ENCODE results near the gene SIN3B.

SIN3B gene

DNA sequence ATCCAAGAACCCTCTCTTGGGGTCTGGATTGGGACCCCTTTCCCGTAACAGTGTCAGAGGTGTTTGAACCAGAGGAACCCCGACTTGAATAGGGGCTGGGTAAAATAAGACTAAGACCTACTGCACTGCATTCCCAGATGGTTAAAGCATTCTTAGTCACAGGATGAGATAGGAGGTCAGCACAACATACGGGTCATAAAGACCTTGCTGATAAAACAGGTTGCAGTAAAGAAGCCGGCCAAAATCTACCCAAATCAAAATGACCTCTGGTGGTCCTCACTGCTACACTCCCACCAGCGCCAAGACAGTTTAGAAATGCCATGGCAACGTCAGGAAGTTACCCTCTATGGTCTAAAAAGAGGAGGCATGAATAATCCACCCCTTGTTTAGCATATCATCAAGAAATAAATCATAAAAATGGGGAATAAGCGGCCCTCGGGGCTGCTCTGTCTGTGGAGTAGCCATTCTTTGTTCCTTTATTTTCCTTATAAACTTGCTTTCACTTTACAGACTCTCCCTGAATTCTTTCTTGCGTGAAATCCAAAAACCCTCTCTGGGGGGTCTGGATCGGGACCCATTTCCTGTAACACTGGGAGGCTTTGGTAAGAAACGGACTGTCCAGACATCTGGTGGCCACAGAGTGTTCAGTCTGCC lies 4.4 kb upstream of the SIN3B start:
- ChIA-PET CTCF (no interaction called here), POLR2A (no interaction called here)
- TF ChIP-seq, protein P1, sequence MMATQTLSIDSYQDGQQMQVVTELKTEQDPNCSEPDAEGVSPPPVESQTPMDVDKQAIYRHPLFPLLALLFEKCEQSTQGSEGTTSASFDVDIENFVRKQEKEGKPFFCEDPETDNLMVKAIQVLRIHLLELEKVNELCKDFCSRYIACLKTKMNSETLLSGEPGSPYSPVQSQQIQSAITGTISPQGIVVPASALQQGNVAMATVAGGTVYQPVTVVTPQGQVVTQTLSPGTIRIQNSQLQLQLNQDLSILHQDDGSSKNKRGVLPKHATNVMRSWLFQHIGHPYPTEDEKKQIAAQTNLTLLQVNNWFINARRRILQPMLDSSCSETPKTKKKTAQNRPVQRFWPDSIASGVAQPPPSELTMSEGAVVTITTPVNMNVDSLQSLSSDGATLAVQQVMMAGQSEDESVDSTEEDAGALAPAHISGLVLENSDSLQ (IDR thresholded peaks at IDR 0.05) = no peak
- TF ChIP-seq HDGF (IDR thresholded peaks at IDR 0.05; ENCODE audit: borderline replicate concordance) = no peak
- TF ChIP-seq LEF1 (IDR thresholded peaks at IDR 0.05; ENCODE audit: borderline replicate concordance) = no peak
- no peak for TF ChIP-seq FOXK2 (IDR thresholded peaks at IDR 0.05)
- no peak for TF ChIP-seq ARNT (IDR thresholded peaks at IDR 0.05)
- no peak for TF ChIP-seq FOXM1 (IDR thresholded peaks at IDR 0.05; ENCODE audit: borderline replicate concordance)
- no peak for TF ChIP-seq FOXA1 (IDR thresholded peaks at IDR 0.05)
- TF ChIP-seq ZNF384 (IDR thresholded peaks at IDR 0.05) = no peak
- TF ChIP-seq SUZ12 (IDR thresholded peaks at IDR 0.05) = no peak
- no peak for TF ChIP-seq NFRKB (IDR thresholded peaks at IDR 0.05)
- TF ChIP-seq TARDBP (IDR thresholded peaks at IDR 0.05) = no peak
- no peak for TF ChIP-seq ELF4 (IDR thresholded peaks at IDR 0.05)
- TF ChIP-seq CTBP1 (IDR thresholded peaks at IDR 0.05; ENCODE audit: borderline replicate concordance) = no peak
- no peak for TF ChIP-seq SP1 (IDR thresholded peaks at IDR 0.05)
- no peak for DNase-seq (ENCODE audit: extremely low spot score)

DNA sequence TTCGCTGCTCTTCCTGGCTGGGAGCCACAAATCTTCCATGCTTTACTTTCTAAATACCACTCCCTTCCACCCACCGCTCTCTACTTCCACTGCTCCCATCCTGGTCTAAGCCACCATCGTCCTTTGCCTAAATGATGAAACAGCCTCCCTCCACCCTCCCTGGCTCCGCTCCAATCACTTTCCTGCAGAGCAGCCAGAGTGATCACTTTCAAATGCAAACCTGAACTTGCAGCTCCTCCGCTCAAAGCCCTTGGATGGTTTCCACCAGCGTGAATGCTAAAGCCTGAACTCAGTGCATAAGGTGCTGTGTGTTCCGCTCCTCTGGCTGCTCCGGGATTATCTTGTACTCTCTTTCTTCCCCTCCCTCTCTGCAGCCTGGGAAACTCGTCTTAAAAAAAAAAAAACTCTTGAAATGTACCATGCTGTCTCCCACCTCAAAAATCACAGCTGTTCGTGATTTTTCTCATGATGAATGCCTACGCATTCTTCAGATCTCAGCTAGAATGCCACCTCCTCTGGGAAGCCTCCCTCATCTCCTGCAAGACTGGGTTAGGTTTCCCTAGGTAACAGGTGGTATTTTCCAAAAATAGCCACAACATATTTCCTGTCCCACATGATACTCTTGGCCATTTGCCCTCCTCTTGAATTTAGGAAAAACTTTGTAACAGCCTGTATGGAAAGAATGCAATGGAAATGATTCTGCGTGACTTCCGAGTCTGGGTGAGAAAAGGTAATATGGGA lies 3.7 kb upstream of the SIN3B start:
- CTCF ChIA-PET = no interaction called here
- no peak for DNase-seq (ENCODE audit: extremely low spot score)
- POLR2A ChIA-PET = no interaction called here
- TF ChIP-seq FOXM1 (IDR thresholded peaks at IDR 0.05; ENCODE audit: borderline replicate concordance) = no peak
- no peak for TF ChIP-seq ELF4 (IDR thresholded peaks at IDR 0.05)
- TF ChIP-seq LEF1 (IDR thresholded peaks at IDR 0.05; ENCODE audit: borderline replicate concordance) = no peak
- no peak for TF ChIP-seq L3MBTL2 (conservative IDR thresholded peaks at IDR 0.05)
- TF ChIP-seq, protein P1 (IDR thresholded peaks at IDR 0.05) = no peak
- no peak for TF ChIP-seq CTBP1 (IDR thresholded peaks at IDR 0.05; ENCODE audit: borderline replicate concordance)
- no peak for TF ChIP-seq SUZ12 (IDR thresholded peaks at IDR 0.05)
- TF ChIP-seq FOXK2 (IDR thresholded peaks at IDR 0.05) = no peak
- TF ChIP-seq SP1 (IDR thresholded peaks at IDR 0.05) = no peak
- TF ChIP-seq TARDBP (IDR thresholded peaks at IDR 0.05) = no peak
- no peak for TF ChIP-seq FOXA1 (IDR thresholded peaks at IDR 0.05)
- TF ChIP-seq NFRKB (IDR thresholded peaks at IDR 0.05) = no peak
- TF ChIP-seq ARNT (IDR thresholded peaks at IDR 0.05) = no peak
- no peak for TF ChIP-seq BHLHE40 (IDR thresholded peaks at IDR 0.05; ENCODE audit: borderline replicate concordance)
- TF ChIP-seq ZNF384 (IDR thresholded peaks at IDR 0.05) = no peak
- no peak for TF ChIP-seq HDGF (IDR thresholded peaks at IDR 0.05; ENCODE audit: borderline replicate concordance)

DNA sequence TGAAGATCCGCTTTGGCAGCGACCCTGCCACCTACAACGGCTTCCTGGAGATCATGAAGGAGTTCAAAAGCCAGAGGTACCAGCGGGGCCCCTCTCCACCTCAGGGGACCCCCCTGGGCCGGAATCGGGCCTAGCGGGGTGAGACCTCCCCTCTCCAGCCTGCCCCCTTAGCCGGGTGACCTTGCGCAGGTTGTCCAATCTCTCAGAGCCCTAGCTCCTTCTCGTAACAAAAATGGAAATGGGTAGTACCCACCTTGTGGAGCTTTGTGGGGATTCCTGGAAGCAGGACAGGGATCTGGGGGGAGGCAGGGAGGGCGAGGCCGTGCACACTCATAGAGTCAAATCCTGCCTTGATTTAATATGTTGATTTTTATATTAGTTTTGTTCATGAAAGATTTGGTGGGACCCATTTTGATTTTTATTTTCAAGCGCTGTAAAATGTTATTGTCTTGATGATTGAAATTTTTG lies 658 bp downstream of the SIN3B start:
- TF ChIP-seq ARNT (IDR thresholded peaks at IDR 0.05) = no peak
- TF ChIP-seq SP1 (IDR thresholded peaks at IDR 0.05) = no peak
- no peak for DNase-seq (ENCODE audit: extremely low spot score)
- POLR2A ChIA-PET = interaction anchor here (1.2 kb wide), 1 partner anchor 17 kb away, joined by 3 read pairs; no protein-coding TSS in a partner anchor

DNA sequence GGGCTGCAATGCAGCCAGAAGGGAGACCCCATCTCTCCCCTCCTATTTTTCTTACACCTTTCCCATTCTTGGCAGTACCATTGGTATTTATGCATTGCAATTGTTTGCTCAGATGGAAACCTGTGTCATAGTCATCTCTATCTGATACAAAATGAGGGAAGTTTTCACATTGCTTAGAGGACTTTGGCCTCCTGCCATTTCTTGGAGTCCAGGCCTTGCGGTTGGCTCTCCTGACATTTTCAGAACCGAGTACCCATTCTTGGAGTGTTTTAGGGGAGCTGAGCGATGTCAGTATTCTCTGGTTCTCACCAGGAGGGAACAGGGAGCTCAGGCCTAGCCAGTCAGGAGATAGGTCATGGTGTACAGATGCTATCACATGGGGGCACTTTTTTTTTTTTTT lies 1.5 kb downstream of the SIN3B start:
- ChIA-PET CTCF (no interaction called here), POLR2A (interaction anchor here (0.6 kb wide), 1 partner anchor 16 kb away, joined by 3 read pairs; no protein-coding TSS in a partner anchor)
- no peak for DNase-seq (ENCODE audit: extremely low spot score)
- no peak for TF ChIP-seq FOXK2 (IDR thresholded peaks at IDR 0.05)
- TF ChIP-seq FOXA1 (IDR thresholded peaks at IDR 0.05) = no peak
- TF ChIP-seq L3MBTL2 (conservative IDR thresholded peaks at IDR 0.05) = no peak
- TF ChIP-seq TARDBP (IDR thresholded peaks at IDR 0.05) = no peak
- no peak for TF ChIP-seq ARNT (IDR thresholded peaks at IDR 0.05)
- no peak for TF ChIP-seq CTBP1 (IDR thresholded peaks at IDR 0.05; ENCODE audit: borderline replicate concordance)
- TF ChIP-seq ELF4 (IDR thresholded peaks at IDR 0.05) = no peak
- TF ChIP-seq SP1 (IDR thresholded peaks at IDR 0.05) = no peak
- TF ChIP-seq ZNF384 (IDR thresholded peaks at IDR 0.05) = no peak
- TF ChIP-seq HDGF (IDR thresholded peaks at IDR 0.05; ENCODE audit: borderline replicate concordance) = no peak
- TF ChIP-seq FOXM1 (IDR thresholded peaks at IDR 0.05; ENCODE audit: borderline replicate concordance) = no peak
- TF ChIP-seq, protein P1 (IDR thresholded peaks at IDR 0.05) = no peak

More for the DNA sequence above, 658 bp downstream of the SIN3B start:
- CTCF ChIA-PET = no interaction called here

DNA sequence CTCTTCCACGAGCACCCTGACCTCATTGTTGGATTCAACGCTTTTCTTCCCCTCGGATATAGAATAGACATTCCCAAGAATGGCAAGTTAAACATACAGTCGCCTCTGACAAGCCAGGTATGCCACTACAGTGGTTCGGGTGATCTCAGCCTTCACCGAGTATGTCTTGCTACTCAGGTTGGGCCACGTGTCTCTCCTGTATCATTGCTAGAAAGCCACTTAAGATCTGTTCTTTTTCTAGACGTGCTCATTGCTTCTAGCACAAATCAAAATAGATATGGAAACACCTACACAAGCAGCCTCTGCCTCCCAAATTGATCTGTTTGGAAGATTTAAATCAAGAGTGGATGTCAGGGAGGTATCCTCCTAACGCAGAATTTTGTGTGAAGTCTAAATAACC lies 2.3 kb downstream of the SIN3B start:
- no peak for TF ChIP-seq ZNF384 (IDR thresholded peaks at IDR 0.05)
- no peak for TF ChIP-seq ARNT (IDR thresholded peaks at IDR 0.05)
- TF ChIP-seq FOXM1 (IDR thresholded peaks at IDR 0.05; ENCODE audit: borderline replicate concordance) = no peak
- TF ChIP-seq SP1 (IDR thresholded peaks at IDR 0.05) = no peak
- no peak for TF ChIP-seq LEF1 (IDR thresholded peaks at IDR 0.05; ENCODE audit: borderline replicate concordance)
- no peak for TF ChIP-seq FOXA1 (IDR thresholded peaks at IDR 0.05)
- TF ChIP-seq FOXK2 (IDR thresholded peaks at IDR 0.05) = no peak
- no peak for TF ChIP-seq NFRKB (IDR thresholded peaks at IDR 0.05)
- TF ChIP-seq, protein P1 (IDR thresholded peaks at IDR 0.05) = no peak
- TF ChIP-seq BHLHE40 (IDR thresholded peaks at IDR 0.05; ENCODE audit: borderline replicate concordance) = no peak
- TF ChIP-seq ELF4 (IDR thresholded peaks at IDR 0.05) = no peak
- no peak for TF ChIP-seq L3MBTL2 (conservative IDR thresholded peaks at IDR 0.05)
- ChIA-PET POLR2A (no interaction called here), CTCF (no interaction called here)
- DNase-seq (ENCODE audit: extremely low spot score) = no peak
